K562 (cell line): ENCODE results near the gene GAB2. TPM values are rescaled to one million over a fixed set of nuclear protein-coding genes. Genes with fewer than 3 reads are reported as not detected.

ENCODE experiments used
- ATF6 ChIP-seq: sonication (generic); formaldehyde crosslinking; IDR thresholded peaks from 2 replicates; pipeline ENCODE4 v1.4.0; 2020; ENCODE audit warnings: mild to moderate bottlenecking, missing genetic modification reagents
- FOSL1 ChIP-seq: fragments of 200-800 bp; sonication (Bioruptor generic); conservative IDR thresholded peaks from 2 replicates; pipeline ENCODE4 v1.6.1; 2016; ENCODE audit warnings: missing genetic modification characterization, missing compliant biosample characterization
- HDAC2 ChIP-seq: fragments of 450-650 bp; IDR thresholded peaks from 2 replicates; pipeline ENCODE4 v1.6.1; 2016; ENCODE audit warnings: mild to moderate bottlenecking
- KAT2B ChIP-seq: IDR thresholded peaks from one replicate; pipeline ENCODE4 v1.6.1; 2012; ENCODE audit warnings: low read depth, mild to moderate bottlenecking, control low read depth, inconsistent platforms, low read length, moderate library complexity
- STAT5B ChIP-seq: fragments of 250-450 bp; sonication (Bioruptor Pico); IDR thresholded peaks from 2 replicates; pipeline ENCODE4 v1.8.0; 2021; ENCODE audit warnings: mild to moderate bottlenecking, inconsistent platforms
- XRCC5 ChIP-seq: fragments of 200-400 bp; formaldehyde crosslinking; IDR thresholded peaks from 2 replicates; pipeline ENCODE4 v1.6.1; 2017; ENCODE audit warnings: low read depth, mild to moderate bottlenecking, low read length
- ZNF212 ChIP-seq: fragments of 450-650 bp; formaldehyde crosslinking; IDR thresholded peaks from 2 replicates; pipeline ENCODE4 v1.4.0; 2020; ENCODE audit warnings: mild to moderate bottlenecking
- ZNF23 ChIP-seq: fragments of 250-450 bp; sonication (Bioruptor Pico); IDR thresholded peaks from 2 replicates; pipeline ENCODE4 v1.4.0; 2020; ENCODE audit warnings: mild to moderate bottlenecking
- polyA plus RNA-seq, 8 experiments: library from polyadenylated mRNA; depleted of rRNA in 4 of 8; stranded (reverse) in 5 of 8; unstranded in 3 of 8; fragments of >200 nt; fragmentation: Nextera tagmentation in 2 of 8; fragmentation: Illumina TruSeq in 1 of 8; extraction: Ambion mirVana in 2 of 8; extraction: Trizol in 1 of 8; gene quantifications; 2 replicates each; pipeline versions ENCODE4 v1.2.1 to v1.2.3, GENCODE V29; 2011 to 2014; ENCODE audit warnings: inconsistent platforms in 1 of 8, missing spikeins in 1 of 8
- total RNA-seq, 7 experiments: library from RNA; depleted of rRNA in 6 of 7; stranded (reverse); fragments of >200 nt in 6 of 7; fragmentation: Illumina TruSeq in 2 of 7; extraction: Trizol in 2 of 7; gene quantifications; 2 replicates each; pipeline versions ENCODE4 v1.2.1 to v1.2.3, GENCODE V29; 2011 to 2021; ENCODE audit warnings: low replicate concordance in 1 of 7
- TF ChIP-seq, protein P1 (sequence below): fragments of 450-650 bp; IDR thresholded peaks from 2 replicates; pipeline ENCODE4 v1.6.1; 2018; ENCODE audit not compliant: partially characterized antibody

Gene GAB2
- total and polyA plus RNA-seq, 9 of the 15 experiments (the other 6 are each of a cell fraction or from before 2014, with no cell fraction given), result 2.3 to 35.2 (median 16.1) TPM

GRCh38 chr11:78414321-78415051 is 3.1 kb downstream of the GAB2 start (continued):
- TF ChIP-seq, protein P1, sequence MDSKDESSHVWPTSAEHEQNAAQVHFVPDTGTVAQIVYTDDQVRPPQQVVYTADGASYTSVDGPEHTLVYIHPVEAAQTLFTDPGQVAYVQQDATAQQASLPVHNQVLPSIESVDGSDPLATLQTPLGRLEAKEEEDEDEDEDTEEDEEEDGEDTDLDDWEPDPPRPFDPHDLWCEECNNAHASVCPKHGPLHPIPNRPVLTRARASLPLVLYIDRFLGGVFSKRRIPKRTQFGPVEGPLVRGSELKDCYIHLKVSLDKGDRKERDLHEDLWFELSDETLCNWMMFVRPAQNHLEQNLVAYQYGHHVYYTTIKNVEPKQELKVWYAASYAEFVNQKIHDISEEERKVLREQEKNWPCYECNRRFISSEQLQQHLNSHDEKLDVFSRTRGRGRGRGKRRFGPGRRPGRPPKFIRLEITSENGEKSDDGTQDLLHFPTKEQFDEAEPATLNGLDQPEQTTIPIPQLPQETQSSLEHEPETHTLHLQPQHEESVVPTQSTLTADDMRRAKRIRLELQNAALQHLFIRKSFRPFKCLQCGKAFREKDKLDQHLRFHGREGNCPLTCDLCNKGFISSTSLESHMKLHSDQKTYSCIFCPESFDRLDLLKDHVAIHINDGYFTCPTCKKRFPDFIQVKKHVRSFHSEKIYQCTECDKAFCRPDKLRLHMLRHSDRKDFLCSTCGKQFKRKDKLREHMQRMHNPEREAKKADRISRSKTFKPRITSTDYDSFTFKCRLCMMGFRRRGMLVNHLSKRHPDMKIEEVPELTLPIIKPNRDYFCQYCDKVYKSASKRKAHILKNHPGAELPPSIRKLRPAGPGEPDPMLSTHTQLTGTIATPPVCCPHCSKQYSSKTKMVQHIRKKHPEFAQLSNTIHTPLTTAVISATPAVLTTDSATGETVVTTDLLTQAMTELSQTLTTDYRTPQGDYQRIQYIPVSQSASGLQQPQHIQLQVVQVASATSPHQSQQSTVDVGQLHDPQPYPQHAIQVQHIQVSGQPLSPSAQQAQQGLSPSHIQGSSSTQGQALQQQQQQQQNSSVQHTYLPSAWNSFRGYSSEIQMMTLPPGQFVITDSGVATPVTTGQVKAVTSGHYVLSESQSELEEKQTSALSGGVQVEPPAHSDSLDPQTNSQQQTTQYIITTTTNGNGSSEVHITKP, result peak; percentile 96
- TF ChIP-seq ZNF23, result no peak
- 0 out of 2 replicates have a peak, but pooled peaks have one; percentile 27 for TF ChIP-seq HDAC2
- TF ChIP-seq STAT5B (CRISPR knock-in tag), result no peak
- TF ChIP-seq FOSL1 (tag), result no peak
- TF ChIP-seq ATF6 (CRISPR knock-in tag), result no peak
- no peak for TF ChIP-seq KAT2B
- no peak for TF ChIP-seq XRCC5
- TF ChIP-seq ZNF212 (CRISPR knock-in tag), result no peak
